H1 (cell line): ENCODE measurements around the gene FAM219A. TPM values are rescaled to one million over a fixed set of nuclear protein-coding genes. Genes with fewer than 3 reads are reported as not detected.

ENCODE experiments used
- CTCF ChIA-PET: fragments of 300-600 bp; sonication (Branson Sonifier 250); formaldehyde crosslinking; loops from one replicate; lab custom pipeline; 2021; ENCODE audit not compliant: partially characterized antibody; lab: Charles Lee
- POLR2A ChIA-PET: fragments of 300-600 bp; sonication (Branson Sonifier 250); formaldehyde crosslinking; loops from one replicate; lab custom pipeline; 2021; ENCODE audit warnings: inconsistent platforms; ENCODE audit not compliant: partially characterized antibody; lab: Charles Lee
- DNase-seq, 2 experiments: peaks; one replicate each; pipeline versions ENCODE4 v3.0.0 to v3.0.0-alpha.2; 2010 to 2022; ENCODE audit warnings: low spot score in 2 of 2, low read depth in 1 of 2, mixed read lengths in 1 of 2
- FAIRE-seq: peaks from 2 replicates; lab custom pipeline; 2011; peaks lifted over from hg19 to GRCh38; lab: Jason Lieb, UNC
- H2AFZ ChIP-seq: 2 replicates; pipeline ENCODE4 v1.8.1; 2012; ENCODE audit warnings: low read length, inconsistent platforms
- H2AK5ac ChIP-seq: 2 replicates; pipeline ENCODE4 v1.6.1; 2013; ENCODE audit warnings: low read depth, low read length
- H2BK120ac ChIP-seq: replicated peaks from 2 replicates; pipeline ENCODE3; 2013; ENCODE audit warnings: low read depth, low read length, inconsistent platforms
- H2BK12ac ChIP-seq: 2 replicates; pipeline ENCODE4 v1.6.1; 2013; ENCODE audit warnings: low read depth, low read length
- H2BK15ac ChIP-seq: 2 replicates; pipeline ENCODE4 v1.6.1; 2013; ENCODE audit warnings: low read length
- H2BK20ac ChIP-seq: 2 replicates; pipeline ENCODE4 v1.6.1; 2013; ENCODE audit warnings: low read length
- H2BK5ac ChIP-seq: 2 replicates; pipeline ENCODE4 v1.6.1; 2013; ENCODE audit warnings: low read depth, low read length
- H3K14ac ChIP-seq: 2 replicates; pipeline ENCODE4 v1.6.1; 2013; ENCODE audit warnings: inconsistent platforms; ENCODE audit not compliant: insufficient read length
- H3K18ac ChIP-seq: 2 replicates; pipeline ENCODE4 v1.6.1; 2013; ENCODE audit warnings: low read length; ENCODE audit errors: extremely low read depth
- H3K23ac ChIP-seq: 2 replicates; pipeline ENCODE4 v1.6.1; 2013; ENCODE audit warnings: inconsistent platforms; ENCODE audit not compliant: insufficient read length
- H3K23me2 ChIP-seq: 2 replicates; pipeline ENCODE4 v1.6.1; 2013; ENCODE audit warnings: low read depth, low read length
- H3K27ac ChIP-seq: 2 replicates; pipeline ENCODE4 v1.6.1; 2011; ENCODE audit warnings: low read depth, low read length, inconsistent platforms
- H3K27me3 ChIP-seq, 4 experiments: replicated peaks in 1 of 4; 1 replicate in 1 of 4; 2 replicates in 3 of 4; pipeline versions ENCODE4 v1.6.1 to v1.8.1; 2011 to 2013; ENCODE audit warnings: low read length in 3 of 4, mild to moderate bottlenecking in 3 of 4, inconsistent platforms in 2 of 4, mixed read lengths in 2 of 4, moderate library complexity in 1 of 4; ENCODE audit not compliant: control insufficient read depth in 3 of 4, insufficient read depth in 3 of 4; ENCODE audit errors: extremely low read depth in 1 of 4
- H3K36me3 ChIP-seq, 4 experiments: 2 replicates each; pipeline versions ENCODE4 v1.6.1 to v1.8.1; 2011 to 2013; ENCODE audit warnings: mild to moderate bottlenecking in 4 of 4, low read length in 3 of 4, moderate library complexity in 2 of 4, control low read depth in 1 of 4, inconsistent platforms in 1 of 4; ENCODE audit not compliant: insufficient read depth in 4 of 4, control insufficient read depth in 2 of 4
- H3K4ac ChIP-seq: replicated peaks from 2 replicates; pipeline ENCODE3; 2013; ENCODE audit warnings: low read length, low read depth, mixed read lengths, inconsistent platforms; ENCODE audit not compliant: insufficient read length
- H3K4me1 ChIP-seq, 4 experiments: replicated peaks in 1 of 4; 1 replicate in 1 of 4; 2 replicates in 3 of 4; pipeline versions ENCODE4 v1.6.1 to v1.8.1; 2011 to 2013; ENCODE audit warnings: low read length in 3 of 4, inconsistent platforms in 2 of 4, mixed read lengths in 1 of 4; ENCODE audit not compliant: insufficient read depth in 4 of 4, control insufficient read depth in 3 of 4
- H3K4me2 ChIP-seq, 2 experiments: 2 replicates each; pipeline versions ENCODE4 v1.6.1 to v1.8.1; 2011 to 2013; ENCODE audit warnings: low read depth in 2 of 2, low read length in 2 of 2, control low read depth in 1 of 2, inconsistent platforms in 1 of 2, mild to moderate bottlenecking in 1 of 2; ENCODE audit not compliant: insufficient read depth in 1 of 2
- H3K4me3 ChIP-seq, 4 experiments: fragments of 200-600, 300-600 bp in 1 of 4; sonication (generic), shearing (Covaris generic), sonication (Bioruptor Twin) in 1 of 4; 2 replicates each; pipeline versions ENCODE4 v1.5.1 to v1.8.1; 2011 to 2016; ENCODE audit warnings: low read length in 4 of 4, low read depth in 3 of 4, control low read depth in 2 of 4, inconsistent platforms in 2 of 4, mild to moderate bottlenecking in 2 of 4, mixed read lengths in 1 of 4, moderate library complexity in 1 of 4; ENCODE audit not compliant: insufficient read depth in 2 of 4; ENCODE audit errors: extremely low read depth in 1 of 4
- H3K56ac ChIP-seq: replicated peaks from 2 replicates; pipeline ENCODE3; 2013; ENCODE audit warnings: low read depth, mild to moderate bottlenecking, mixed read lengths, low read length, inconsistent platforms; ENCODE audit not compliant: insufficient read length
- H3K79me1 ChIP-seq: 2 replicates; pipeline ENCODE4 v1.6.1; 2013; ENCODE audit warnings: low read depth, low read length, control low read depth
- H3K79me2 ChIP-seq, 2 experiments: 2 replicates each; pipeline versions ENCODE4 v1.6.1 to v1.8.1; 2012 to 2013; ENCODE audit warnings: low read length in 2 of 2, mild to moderate bottlenecking in 2 of 2, inconsistent platforms in 1 of 2; ENCODE audit not compliant: insufficient read depth in 2 of 2, control insufficient read depth in 1 of 2
- H3K9ac ChIP-seq, 4 experiments: replicated peaks in 1 of 4; 1 replicate in 1 of 4; 2 replicates in 3 of 4; pipeline versions ENCODE4 v1.6.1 to v1.8.1; 2011 to 2013; ENCODE audit warnings: low read depth in 3 of 4, low read length in 3 of 4, control low read depth in 2 of 4, mild to moderate bottlenecking in 2 of 4, moderate library complexity in 2 of 4, inconsistent platforms in 1 of 4; ENCODE audit errors: extremely low read depth in 1 of 4
- H3K9me3 ChIP-seq, 2 experiments: 2 replicates each; pipeline versions ENCODE4 v1.6.1 to v1.8.1; 2012 to 2013; ENCODE audit warnings: mild to moderate bottlenecking in 2 of 2, moderate library complexity in 2 of 2, control low read depth in 1 of 2, inconsistent platforms in 1 of 2, low read depth in 1 of 2, low read length in 1 of 2, mixed read lengths in 1 of 2; ENCODE audit not compliant: insufficient read depth in 2 of 2
- H4K20me1 ChIP-seq, 2 experiments: replicated peaks in 1 of 2; 2 replicates each; pipeline versions ENCODE3 to v1.8.1; 2011 to 2013; ENCODE audit warnings: inconsistent platforms in 2 of 2, low read length in 2 of 2, mild to moderate bottlenecking in 1 of 2; ENCODE audit not compliant: insufficient read depth in 2 of 2, control insufficient read depth in 1 of 2
- H4K5ac ChIP-seq: 2 replicates; pipeline ENCODE4 v1.6.1; 2013; ENCODE audit warnings: low read length, low read depth, mixed read lengths, inconsistent platforms; ENCODE audit not compliant: insufficient read length
- H4K8ac ChIP-seq: 2 replicates; pipeline ENCODE4 v1.8.0; 2013; ENCODE audit warnings: mild to moderate bottlenecking, moderate library complexity, low read length, inconsistent platforms; ENCODE audit not compliant: insufficient read depth; ENCODE audit errors: extremely low read depth
- H4K91ac ChIP-seq: replicated peaks from 2 replicates; pipeline ENCODE3; 2013; ENCODE audit warnings: low read length, mixed read lengths, inconsistent platforms; ENCODE audit not compliant: insufficient read length
- BRCA1 ChIP-seq: IDR thresholded peaks from 2 replicates; pipeline ENCODE4 v1.6.1; 2012; ENCODE audit warnings: low read depth, low read length, improper control_type of control experiment
- CBX5 ChIP-seq: fragments of 300-800, 300-1000 bp; sonication (generic); IDR thresholded peaks from 2 replicates; pipeline ENCODE4 v1.7.1; 2016; ENCODE audit warnings: antibody characterized with exemption, low read length, low read depth
- GTF2F1 ChIP-seq: IDR thresholded peaks from 2 replicates; pipeline ENCODE4 v1.6.1; 2012; ENCODE audit warnings: low read depth, low read length, improper control_type of control experiment, borderline replicate concordance
- MAFK ChIP-seq: IDR thresholded peaks from 2 replicates; pipeline ENCODE4 v1.6.1; 2012; ENCODE audit warnings: low read depth, mild to moderate bottlenecking, improper control_type of control experiment, low read length
- PHF8 ChIP-seq: fragments of 200-600 bp; sonication (generic); conservative IDR thresholded peaks from 2 replicates; pipeline ENCODE4 v1.7.1; 2012; ENCODE audit warnings: low read depth, mild to moderate bottlenecking, inconsistent platforms, low read length, moderate library complexity
- SIX5 ChIP-seq: IDR thresholded peaks from 2 replicates; pipeline ENCODE4 v1.6.1; 2011; ENCODE audit warnings: mild to moderate bottlenecking, low read depth, low read length
- TBP ChIP-seq: IDR thresholded peaks from 2 replicates; pipeline ENCODE4 v1.6.1; 2011; ENCODE audit warnings: low read depth, low read length, improper control_type of control experiment
- TEAD4 ChIP-seq: IDR thresholded peaks from 2 replicates; pipeline ENCODE4 v1.6.1; 2012; ENCODE audit warnings: low read depth, low read length, inconsistent platforms, mixed read lengths
- YY1 ChIP-seq: IDR thresholded peaks from 2 replicates; pipeline ENCODE4 v1.6.1; 2011; ENCODE audit warnings: low read depth, mild to moderate bottlenecking, low read length
- WGBS, 2 experiments: shearing (Covaris generic) in 1 of 2; methylation state at CpG; one replicate each; pipeline versions ENCODE4 v1.1.6 to v1.1.7; 2013 to 2015; ENCODE audit warnings: low lambda C conversion rate in 2 of 2, mixed read lengths in 2 of 2, inconsistent platforms in 1 of 2, low coverage in 1 of 2, missing lambda C conversion rate in 1 of 2; ENCODE audit not compliant: insufficient replicate concordance in 2 of 2, insufficient coverage in 1 of 2, insufficient read length in 1 of 2; ENCODE audit errors: extremely low coverage in 1 of 2, missing lambda C conversion rate in 1 of 2; 5-methylcytosine and 5-hydroxymethylcytosine counted together
- polyA plus RNA-seq, 7 experiments: library from polyadenylated mRNA; depleted of rRNA in 3 of 7; stranded (reverse) in 5 of 7; unstranded in 2 of 7; fragments of >200 nt in 5 of 7; fragments of 200-250 nt in 2 of 7; gene quantifications; 1 replicate in 5 of 7; 2 replicates in 1 of 7; 4 replicates in 1 of 7; pipeline versions ENCODE4 v1.2.1 to v1.2.3, GENCODE V29; 2011 to 2013; ENCODE audit warnings: missing spikeins in 2 of 7, mixed read lengths in 2 of 7
- total RNA-seq: library from RNA; stranded (reverse); fragmentation: NEBNext Ultra II Directional; extraction: Animal tissue kit (Norgen Biotek cat#: 25700); gene quantifications from 2 replicates; pipeline ENCODE4 v1.2.1, GENCODE V29; 2021

FAM219A gene
- total and polyA plus RNA-seq, 2 of the 8 experiments (the other 6 are each of a cell fraction or from before 2014, with no cell fraction given): 7.7 to 10.4 TPM

DNA sequence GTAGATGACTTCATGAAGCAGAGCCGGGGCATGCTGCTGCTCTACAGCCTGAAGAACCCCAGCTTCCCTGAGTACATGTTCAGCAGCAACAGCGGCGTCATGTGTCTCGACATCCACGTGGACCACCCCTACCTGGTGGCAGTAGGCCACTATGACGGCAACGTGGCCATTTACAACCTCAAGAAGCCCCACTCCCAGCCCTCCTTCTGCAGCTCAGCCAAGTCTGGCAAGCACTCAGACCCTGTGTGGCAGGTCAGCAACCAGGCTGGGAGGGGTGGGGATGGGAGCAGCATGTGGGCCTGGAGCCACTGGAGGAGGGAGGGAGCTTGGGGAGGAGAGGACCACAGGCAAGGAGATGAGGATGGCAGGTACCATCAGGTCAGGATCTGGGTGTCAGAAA lies 48.3 kb upstream of the FAM219A start:
- Histone ChIP-seq H4K20me1 (no peaks in the 10 kb centered on the region), H2BK120ac (no peak overlapping the region), H3K27ac (no peak overlapping the region), H3K4me3 (no peak overlapping the region), H4K5ac (no peak overlapping the region), H3K18ac (no peak overlapping the region), H3K27me3 (no peaks in the 10 kb centered on the region), H2AFZ (no peak overlapping the region), H2AK5ac (no peak overlapping the region), H3K9me3 (no peaks in the 10 kb centered on the region), H2BK12ac (no peak overlapping the region), H3K4ac (no peak overlapping the region), H2BK20ac (no peak overlapping the region), H3K9ac (no peak overlapping the region), H3K23ac (no peak overlapping the region), H3K23me2 (no peaks in the 10 kb centered on the region), H3K14ac (no peak overlapping the region), H2BK5ac (no peak overlapping the region), H4K91ac (no peak overlapping the region), H3K36me3 (no peaks in the 10 kb centered on the region), H2BK15ac (peak overlapping the region; percentile 88; the same call in 1 of the 2 replicates), H4K8ac (no peak overlapping the region), H3K79me2 (no peaks in the 10 kb centered on the region), H3K56ac (no peak overlapping the region), H3K4me1 (peaks cover 0 to 11% (median 6%) of the 10 kb centered on the region in 4 experiments; a peak in 3 of 7 replicates), H3K4me2 (no peak overlapping the region), H3K79me1 (no peaks in the 10 kb centered on the region)
- ChIA-PET CTCF (interaction anchor here (0.9 to 8.0 kb wide), 9 partner anchors 10 to 102 kb away, joined by 4 to 90 read pairs (median 7); no protein-coding TSS in a partner anchor), POLR2A (no interaction called here)
- DNase-seq (no peak), FAIRE-seq (no peak)
- WGBS, 2 experiments: 82% methylated on average over 7 of the region's 7 CpGs; no CpG with 5 or more reads in 1 of the 2 experiments
- TF ChIP-seq CBX5 (no peak), BRCA1 (no peak), SIX5 (no peak), YY1 (no peak), TEAD4 (no peak), MAFK (no peak), PHF8 (no peak), GTF2F1 (no peak), TBP (no peak)
